Spleen (tissue), 7 donors: Measurements from ENCODE around the gene SDHAF2.
"Not testable (repeated sequence)": the region's sequence is repeated elsewhere in the genome, so short reads cannot be mapped to it uniquely, and the experiment has no call there.

Experiments
- CTCF ChIP-seq, 11 experiments: fragments of 200-600 bp in 7 of 11; fragments of 450-650 bp in 4 of 11; sonication (generic) in 4 of 11; IDR thresholded peaks in 8 of 11; conservative IDR thresholded peaks in 3 of 11; 1 replicate in 7 of 11; 2 replicates in 4 of 11; pipeline versions ENCODE4 v1.4.0 to v1.8.0; 2016 to 2021; ENCODE audit warnings: antibody characterized with exemption in 11 of 11, inconsistent platforms in 4 of 11, mild to moderate bottlenecking in 1 of 11
- POLR2A ChIP-seq, 3 donors: fragments of 450-650 bp; IDR thresholded peaks; one replicate each; pipeline ENCODE4 v1.5.1; 2017; ENCODE audit warnings: antibody characterized with exemption in 3 of 3, mild to moderate bottlenecking in 1 of 3
- donor health status: DM: no; HTN: no; CAD: no; lungs with moderate emphysema.
- donor health status: DM: no; HTN: no; CAD: no.
- donor health status: DM: no; HTN: no; CAD: no.

DNA sequence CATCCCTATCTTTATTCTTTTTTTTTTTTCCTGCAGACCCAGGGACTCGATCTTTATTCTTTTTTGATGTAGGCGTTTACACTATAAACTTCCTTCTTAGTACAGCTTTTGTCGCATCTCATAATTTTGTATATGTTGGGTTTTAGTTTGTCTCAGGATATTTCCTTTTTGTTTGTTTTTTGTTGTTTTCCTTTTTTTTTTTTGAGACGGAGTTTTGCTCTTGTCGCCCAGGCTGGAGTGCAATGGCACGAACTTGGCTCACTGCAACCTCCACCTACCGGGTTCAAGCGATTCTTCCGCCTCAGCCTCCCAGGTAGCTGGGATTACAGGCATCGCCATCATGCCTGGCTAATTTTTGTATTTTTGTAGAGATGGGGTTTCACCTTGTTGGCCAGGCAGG is 915 bp downstream of the SDHAF2 start:
- TF ChIP-seq CTCF (IDR thresholded peaks at IDR 0.05 in 8 of 11, conservative IDR thresholded peaks at IDR 0.05 in 3 of 11); POLR2A (IDR thresholded peaks at IDR 0.05): not testable (repeated sequence)
